HG02943 (cell line): ENCODE data around the gene ARAF.

Experiments used
- ATAC-seq: cut with Tn5 transposase; IDR thresholded peaks from one replicate; pipeline ENCODE4 v1.9.1; 2021; ENCODE audit warnings: mild to moderate bottlenecking, low read depth, moderate library complexity; ENCODE audit not compliant: unreplicated experiment

Gene ARAF

DNA sequence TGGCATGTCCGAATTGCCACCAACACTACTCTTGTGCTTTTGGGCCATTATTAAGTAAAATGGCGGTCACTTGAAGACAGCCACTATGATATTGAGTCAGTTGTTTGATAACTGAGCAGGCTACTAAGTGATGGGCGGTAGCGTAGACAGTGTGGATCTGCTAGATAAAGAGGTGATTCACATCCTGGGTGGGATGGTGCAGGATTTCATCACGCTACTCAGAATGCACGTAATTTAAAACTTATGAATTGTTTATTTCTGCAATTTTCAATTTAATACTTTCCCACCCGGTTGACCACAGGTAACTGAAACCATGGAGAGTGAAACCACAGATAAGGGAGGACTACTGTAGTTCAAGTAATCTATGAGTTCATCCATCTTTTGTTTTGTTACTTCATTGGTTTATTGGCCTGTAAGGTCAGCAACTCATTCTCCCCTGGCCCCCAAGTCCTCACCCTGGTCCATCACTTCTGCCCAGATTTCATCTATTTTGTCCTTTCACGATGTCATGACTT is 2.9 kb downstream of the ARAF start:
- ATAC-seq = no peak

DNA sequence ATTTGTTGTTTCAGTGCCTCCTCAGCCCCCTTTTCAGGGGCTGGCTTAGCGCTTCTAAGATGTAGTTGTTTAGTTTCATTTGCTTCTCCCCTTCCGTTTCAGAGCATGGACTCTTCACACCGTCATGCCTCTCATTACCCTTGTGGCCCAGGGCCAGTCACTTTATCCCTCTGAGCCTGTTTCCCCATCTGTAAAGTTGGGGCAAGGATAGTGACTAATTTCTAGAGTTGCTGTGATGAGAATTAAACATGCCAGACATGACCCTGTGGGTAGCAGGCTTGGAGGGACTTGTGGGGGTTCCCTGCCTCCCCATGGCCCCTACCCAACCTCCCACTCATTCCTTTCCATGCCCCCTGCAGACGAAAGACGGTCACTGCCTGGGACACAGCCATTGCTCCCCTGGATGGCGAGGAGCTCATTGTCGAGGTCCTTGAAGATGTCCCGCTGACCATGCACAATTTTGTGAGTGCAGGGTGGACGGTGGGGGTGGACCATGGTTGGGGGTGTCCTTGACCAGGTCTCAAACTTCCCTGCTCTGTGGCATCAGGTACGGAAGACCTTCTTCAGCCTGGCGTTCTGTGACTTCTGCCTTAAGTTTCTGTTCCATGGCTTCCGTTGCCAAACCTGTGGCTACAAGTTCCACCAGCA is 3.6 kb downstream of the ARAF start:
- no peak for ATAC-seq

DNA sequence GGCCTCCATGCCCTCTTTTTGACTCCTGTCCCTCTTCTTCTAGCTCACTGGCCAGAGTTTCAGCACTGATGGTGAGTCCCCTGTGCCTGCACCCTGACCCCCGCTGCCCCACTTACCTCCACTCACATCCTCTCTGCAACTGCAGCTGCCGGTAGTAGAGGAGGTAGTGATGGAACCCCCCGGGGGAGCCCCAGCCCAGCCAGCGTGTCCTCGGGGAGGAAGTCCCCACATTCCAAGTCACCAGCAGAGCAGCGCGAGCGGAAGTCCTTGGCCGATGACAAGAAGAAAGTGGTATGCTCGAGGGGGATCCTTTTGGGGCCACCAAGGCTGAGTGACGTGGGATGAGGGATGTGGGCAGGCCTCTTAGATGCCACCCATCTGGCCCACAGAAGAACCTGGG is 5.8 kb downstream of the ARAF start:
- ATAC-seq = no peak

DNA sequence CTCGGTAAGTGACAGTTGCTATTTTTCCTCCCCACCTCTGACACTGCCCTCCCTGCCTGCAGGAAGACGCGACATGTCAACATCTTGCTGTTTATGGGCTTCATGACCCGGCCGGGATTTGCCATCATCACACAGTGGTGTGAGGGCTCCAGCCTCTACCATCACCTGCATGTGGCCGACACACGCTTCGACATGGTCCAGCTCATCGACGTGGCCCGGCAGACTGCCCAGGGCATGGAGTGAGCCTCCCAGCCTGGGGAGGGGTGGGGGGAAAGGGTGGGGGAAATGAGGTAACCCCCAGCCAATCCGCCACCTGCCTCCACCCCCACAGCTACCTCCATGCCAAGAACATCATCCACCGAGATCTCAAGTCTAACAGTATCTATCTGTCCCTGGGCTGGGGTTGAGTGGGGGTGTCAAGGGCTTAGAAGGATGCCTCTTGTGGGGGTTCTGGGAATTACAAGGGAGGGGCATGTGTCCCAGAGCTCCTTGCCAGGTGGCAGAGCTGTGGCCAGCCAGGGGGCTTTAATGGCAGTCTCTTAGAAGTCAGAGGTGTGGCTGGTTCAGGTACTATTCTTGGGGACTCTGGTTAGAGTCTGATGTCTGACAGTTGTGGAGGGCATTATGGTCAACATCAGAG is 7.8 kb downstream of the ARAF start:
- no peak for ATAC-seq

DNA sequence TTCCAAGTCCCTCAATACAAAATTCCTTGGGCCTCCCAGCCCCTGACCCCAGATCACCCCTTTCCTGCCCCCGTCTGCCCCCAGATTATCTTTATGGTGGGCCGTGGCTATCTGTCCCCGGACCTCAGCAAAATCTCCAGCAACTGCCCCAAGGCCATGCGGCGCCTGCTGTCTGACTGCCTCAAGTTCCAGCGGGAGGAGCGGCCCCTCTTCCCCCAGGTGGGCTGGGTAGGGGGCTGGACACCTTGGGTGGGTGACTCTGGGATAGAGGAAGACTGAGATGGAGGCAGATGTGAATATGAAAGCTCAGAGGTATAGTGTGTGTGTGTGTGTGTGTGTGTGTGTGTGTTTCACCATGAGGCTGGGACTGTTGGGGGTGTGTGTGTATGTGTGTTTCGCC is 9.8 kb downstream of the ARAF start:
- ATAC-seq = no peak

DNA sequence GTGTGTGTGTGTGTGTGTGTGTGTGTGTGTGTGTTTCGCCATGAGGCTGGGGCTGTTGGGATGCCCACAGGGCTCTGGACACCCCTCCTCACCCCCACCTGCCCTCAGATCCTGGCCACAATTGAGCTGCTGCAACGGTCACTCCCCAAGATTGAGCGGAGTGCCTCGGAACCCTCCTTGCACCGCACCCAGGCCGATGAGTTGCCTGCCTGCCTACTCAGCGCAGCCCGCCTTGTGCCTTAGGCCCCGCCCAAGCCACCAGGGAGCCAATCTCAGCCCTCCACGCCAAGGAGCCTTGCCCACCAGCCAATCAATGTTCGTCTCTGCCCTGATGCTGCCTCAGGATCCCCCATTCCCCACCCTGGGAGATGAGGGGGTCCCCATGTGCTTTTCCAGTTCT is 10.2 kb downstream of the ARAF start:
- ATAC-seq = no peak

DNA sequence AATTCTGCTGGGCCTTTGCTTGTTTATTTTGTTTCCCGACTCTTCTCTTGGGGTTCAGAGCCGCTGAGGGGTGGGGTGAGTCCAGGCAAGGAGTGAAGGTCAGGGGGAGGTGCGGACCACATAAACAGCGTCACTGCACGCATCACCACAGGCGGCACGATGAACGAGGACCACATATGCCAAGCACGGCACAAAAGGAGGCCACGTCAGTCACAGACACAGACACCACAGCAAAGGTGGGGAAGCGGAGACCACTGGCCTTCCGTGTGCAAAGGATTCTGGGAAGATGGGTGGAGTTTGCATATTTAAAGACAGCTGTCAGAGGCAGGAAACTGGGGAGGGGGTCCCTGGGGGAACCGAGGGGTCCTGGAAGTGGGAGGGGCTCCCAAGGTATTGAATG is 10.9 kb downstream of the ARAF start:
- ATAC-seq = no peak

DNA sequence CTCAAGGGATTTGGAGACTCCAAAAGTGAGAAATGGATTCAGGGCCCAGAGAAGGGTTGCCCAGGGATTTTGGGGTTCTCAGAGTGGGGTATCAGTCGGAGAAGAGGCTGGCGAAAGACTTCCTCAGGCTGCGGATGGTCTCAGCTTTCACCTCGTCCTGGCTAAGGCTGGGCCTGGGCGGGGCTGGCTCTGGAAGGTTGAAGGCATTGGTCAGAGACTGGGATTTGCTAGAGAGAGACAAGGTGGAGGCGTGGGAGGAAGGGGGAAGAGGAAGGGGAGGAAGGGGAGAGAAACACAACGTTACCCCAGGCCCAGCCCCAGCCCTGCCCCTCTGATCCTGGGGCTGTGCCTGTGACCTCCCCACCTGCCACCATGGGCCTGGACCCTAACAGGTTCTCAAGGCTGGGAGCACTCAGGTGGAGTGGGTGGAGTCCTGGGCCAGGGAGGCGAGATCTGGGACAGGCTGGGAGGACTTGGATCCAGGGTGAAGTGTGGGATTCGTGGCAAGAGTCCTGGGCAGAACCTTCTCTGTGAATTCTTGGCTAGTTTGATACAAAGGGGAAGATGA is 11.9 kb downstream of the ARAF start:
- no peak for ATAC-seq

DNA sequence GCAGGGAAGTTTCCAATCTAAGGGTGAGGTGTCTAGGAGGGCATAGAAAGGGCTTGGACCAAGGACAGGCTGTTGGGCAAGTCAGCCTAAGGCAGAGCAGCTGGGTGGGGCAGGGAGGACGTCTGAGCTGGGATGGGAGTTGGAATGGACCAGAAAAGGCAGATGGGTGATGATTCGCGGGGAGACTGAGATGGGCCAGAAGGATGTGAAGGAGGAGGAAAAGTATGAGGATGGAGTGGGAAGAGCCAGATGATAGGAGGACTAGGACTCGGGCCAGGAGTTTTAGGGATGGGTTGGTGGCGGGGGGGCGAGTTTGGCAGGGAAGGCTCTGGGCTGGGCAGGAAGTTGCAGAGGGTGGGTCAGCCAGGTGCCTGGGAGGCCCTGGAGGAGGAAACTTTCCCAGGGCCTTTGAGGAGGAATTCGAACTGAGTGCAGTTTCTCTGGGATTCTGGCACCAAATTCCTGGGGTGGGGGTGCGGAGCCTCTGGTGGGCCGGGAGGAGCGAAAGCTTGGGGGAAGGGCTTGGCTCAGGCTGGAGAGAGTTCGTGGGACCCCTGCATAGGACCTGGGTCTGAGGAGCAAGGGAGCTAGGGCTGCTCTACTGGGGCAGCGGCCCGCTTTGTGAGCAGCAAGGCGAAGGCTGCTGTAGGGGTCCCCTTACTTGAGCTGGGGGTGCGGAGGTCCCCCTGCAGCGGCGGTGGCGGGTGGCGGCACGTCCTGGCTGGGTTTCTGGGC is 12.5 kb downstream of the ARAF start:
- ATAC-seq = no peak

DNA sequence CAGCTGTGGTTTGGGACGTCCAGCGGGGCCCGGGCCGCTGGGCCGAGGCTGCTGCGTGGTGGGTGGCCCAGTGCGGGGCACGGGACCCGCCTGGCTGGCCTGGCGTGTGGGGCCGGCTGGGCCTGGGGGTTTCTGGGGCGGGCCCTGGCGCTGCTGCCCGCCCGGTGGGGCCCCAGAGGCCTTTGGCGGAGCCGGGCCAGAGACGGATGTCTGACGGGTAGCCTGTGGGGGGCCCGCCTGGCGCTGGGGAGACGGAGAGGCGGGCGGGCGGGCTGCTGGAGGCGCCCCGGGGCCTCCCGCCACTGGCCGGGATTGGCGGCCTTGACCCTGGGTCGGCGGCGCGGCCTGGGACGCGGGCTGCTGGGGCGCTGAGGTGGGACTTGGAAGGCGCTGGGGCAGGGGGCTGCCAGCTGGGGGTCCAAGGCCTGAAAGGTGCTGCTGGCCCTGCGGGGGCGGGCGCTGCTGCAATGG is 13.1 kb downstream of the ARAF start:
- ATAC-seq = no peak

DNA sequence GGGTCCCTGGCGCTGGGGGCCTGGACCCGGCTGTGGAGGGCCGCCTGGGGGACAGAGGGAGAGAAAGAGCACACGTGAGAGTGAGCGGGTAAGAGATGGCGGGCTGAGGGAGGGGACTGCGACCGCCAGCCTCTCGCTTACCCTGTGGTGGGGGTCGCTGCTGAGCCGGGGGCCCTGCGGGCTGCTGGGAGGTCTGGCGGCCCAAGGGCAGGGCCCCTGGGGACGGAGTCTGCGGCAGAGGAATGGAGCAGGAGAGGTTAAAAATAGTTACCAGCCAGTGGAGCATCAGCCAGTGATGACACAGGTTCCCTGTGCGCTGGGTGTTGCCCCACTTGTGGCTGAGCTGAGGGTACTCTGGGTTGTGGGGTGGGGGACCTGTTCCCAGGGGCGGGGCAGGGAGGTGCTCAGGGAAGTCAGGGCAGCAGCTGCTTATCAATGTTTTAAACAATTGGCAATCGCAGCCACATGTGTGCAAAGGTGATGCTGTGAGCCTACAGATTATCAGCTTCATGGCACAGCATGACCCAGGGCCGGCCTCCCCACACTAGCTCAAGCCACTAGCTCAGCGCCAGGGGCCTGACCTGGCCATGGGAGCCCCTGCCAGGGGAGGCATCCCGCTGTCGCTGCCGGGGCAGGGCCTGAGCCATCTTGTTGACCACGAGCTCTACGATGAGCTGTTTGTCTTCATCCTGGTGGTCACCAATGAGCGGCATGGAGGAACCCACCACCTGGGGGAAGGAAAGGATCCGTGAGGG is 13.7 kb downstream of the ARAF start:
- ATAC-seq = no peak

DNA sequence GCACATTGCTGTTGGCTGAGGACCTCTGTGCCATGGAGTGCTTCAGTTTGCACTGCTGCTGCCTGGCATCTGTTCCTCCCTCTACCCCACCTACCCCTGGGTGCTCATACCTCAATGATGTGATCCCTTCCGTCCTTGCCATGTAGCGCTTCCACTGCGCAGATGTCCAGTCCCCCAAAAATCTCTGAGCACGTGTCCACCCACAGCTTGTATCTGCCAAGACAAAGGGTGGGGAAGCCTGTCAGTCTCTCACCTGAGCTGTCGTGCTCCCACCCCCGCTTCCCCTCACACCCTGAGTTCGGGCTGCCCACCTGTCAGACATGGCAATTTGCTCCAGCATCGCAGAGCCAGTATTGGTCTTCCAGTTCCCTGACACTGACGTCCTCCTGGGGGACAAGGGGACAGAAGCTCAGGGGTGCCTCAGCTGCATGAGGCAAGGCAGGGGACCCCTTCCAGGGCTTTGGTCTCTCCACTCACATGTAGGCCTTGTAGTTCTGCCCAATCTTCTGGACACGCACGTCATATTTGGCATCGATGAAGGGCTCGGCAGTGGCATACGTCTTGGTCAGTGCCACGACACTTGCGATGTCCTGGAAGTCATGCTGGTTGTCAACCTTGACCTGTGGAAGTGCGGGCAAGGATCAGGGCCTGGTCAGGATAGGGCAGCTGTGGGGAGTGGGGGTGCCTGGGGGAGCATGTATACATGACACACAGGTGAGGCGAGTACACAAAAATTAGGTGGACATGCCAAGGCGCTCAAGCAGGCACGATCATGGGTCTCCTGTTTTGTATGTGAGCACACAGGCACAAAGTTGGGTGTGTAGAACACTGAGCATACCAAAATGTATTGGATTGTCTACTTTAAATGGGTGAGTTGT is 15.3 kb downstream of the ARAF start:
- ATAC-seq = no peak

DNA sequence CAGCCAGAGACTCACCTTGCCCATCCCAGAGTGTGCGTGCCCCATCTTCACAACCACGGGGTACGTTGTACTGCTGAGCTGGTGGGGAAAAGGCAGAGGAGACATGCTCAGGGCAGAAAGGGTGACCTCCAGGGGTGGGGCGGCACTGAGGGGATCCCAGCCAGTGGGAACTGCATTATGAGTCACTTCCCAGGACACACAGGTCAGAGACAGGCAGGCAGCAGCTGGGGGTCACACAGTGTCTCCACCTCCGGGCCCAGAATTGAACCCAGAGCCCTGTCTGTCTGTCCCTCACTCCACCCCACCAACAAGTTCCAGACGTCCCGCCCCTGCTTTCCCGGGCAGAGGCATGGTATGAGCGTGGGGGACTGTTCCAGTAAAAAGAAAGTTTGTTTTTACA is 16.4 kb downstream of the ARAF start:
- ATAC-seq = no peak

DNA sequence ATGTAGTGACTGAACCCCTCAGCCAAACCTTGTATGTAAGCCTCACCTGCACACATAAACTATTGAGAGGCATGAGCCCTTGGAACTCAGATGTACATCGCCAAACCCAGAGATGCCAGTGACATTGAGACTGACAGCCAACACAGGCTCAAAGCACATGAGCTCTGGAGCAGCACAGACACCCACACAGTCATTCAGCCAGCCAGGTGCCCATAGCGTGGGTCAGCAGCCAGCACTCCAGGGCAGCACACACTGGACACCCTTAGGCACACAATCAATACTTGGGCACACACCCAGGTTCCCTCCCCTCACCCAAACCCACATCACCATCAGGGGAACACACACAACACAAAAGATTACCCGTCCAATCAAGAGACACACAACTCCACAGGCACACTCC is 16.9 kb downstream of the ARAF start:
- ATAC-seq = no peak

DNA sequence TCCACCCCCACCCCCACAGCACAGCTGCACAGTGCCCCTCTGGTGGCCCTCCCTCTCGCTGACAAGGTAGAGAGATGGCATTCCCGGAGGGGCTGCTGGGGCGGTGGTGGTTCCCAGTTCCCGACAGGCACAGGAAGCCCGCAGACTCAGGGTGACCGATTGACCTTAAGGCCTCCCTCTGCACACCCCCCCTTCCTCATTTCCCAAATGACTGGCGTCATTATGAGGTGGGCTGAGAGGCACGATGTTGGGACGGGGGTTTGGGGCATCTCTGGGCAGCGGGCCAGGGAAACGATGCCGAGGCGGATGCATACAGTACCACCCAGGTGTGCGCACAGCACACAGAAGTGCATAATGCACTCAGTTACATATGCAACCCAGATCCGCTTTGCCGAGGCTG is 17.7 kb downstream of the ARAF start:
- ATAC-seq = no peak

DNA sequence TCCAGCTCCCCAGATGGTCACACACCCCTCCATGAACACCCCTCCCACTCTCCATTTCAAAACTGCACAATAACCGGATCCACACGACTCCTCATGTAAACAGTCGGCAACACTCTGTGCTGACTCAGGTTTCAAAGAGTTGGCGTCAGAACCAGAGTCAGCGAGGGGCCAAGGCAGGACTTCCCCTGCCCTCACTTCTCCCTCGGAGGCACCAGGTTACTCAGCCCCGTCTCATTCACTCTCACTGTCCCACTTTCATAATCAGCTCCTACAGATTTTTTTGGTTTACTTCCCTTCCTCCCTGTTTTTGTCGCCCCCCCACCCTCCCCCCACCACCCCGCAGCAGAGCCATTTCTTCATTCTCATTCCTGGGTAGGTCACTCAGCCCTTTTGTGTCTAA is 18.5 kb downstream of the ARAF start:
- ATAC-seq = no peak

DNA sequence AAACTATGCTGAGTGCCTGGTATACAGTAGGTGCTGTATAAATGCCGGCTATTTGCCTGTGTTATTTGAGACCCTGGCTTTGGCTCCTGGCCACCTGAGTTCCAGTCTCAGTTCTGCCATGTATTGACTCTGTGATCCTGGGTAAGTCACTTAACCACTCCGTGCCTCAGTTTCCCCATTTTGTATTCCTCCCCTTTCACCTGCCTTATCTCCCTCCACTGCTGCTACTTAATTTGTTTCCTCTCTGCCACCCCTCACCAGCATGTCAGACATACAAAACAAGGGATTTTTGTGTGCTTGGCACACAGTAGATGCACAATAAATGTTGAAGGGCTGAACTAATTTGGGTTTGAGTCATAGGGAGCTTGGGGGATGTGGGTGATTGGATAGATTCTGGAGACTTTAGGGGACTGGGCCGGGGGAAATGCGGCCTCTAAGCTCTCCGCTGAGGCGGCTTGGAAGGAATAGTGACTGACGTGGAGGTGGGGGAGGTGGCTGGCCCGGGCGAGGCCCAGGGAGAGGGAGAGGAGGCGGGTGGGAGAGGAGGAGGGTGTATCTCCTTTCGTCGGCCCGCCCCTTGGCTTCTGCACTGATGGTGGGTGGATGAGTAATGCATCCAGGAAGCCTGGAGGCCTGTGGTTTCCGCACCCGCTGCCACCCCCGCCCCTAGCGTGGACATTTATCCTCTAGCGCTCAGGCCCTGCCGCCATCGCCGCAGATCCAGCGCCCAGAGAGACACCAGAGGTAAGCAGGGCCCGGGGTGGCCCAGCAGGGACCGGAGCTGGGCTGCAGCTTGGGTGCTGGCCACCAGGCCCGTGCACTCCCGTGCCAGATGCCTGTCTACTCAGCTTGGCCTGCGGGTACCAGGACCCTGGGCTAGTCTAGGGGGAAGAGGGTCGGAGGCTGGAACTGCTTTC is 21.0 kb downstream of the ARAF start, which contains the start of gene TIMP1:
Gene TIMP1, plus strand, starts transcription at position 706 of the 917 bp plus-strand sequence. CDS start 980 bp downstream, outside the sequence.
- ATAC-seq = peak; percentile 78

DNA sequence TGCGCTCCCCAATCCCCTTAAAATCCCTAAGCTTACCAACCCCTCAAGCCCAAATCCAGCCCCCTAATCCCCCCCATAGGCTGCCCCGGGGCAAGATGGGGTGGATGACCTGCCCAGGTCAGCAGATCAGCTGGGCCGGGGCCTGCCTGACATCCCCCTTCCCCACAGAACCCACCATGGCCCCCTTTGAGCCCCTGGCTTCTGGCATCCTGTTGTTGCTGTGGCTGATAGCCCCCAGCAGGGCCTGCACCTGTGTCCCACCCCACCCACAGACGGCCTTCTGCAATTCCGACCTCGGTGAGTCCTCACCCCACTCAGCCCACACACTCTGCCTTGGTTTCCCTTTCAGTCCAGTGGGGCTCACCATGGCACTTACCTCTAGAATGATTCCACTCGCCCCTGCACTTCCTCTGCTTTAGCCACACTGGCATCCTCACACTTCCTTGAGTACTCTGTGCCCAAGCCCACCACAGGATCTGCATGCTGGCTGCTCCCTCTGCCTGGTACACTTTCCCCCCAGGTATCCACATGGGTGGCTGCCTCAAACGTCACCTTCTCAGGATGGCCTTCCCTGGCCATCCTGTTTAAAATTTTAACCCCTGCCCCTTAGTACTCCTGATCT is 22.3 kb downstream of the ARAF start:
- ATAC-seq = no peak
